H9 (cell line): ENCODE data around the gene KIF13A. TPM values are rescaled to one million over a fixed set of nuclear protein-coding genes. Genes with fewer than 3 reads are reported as not detected.

Experiments used
- DNase-seq: peaks from one replicate; pipeline ENCODE4 v3.0.0-alpha.2; 2017
- H2AFZ ChIP-seq: one replicate; pipeline ENCODE4 v1.6.1; 2013; ENCODE audit warnings: mild to moderate bottlenecking, low read length, control low read depth, moderate library complexity
- H2AK5ac ChIP-seq: 2 replicates; pipeline ENCODE4 v1.6.1; 2013; ENCODE audit warnings: low read length, control low read depth, mixed read lengths; ENCODE audit not compliant: insufficient read length
- H2BK120ac ChIP-seq: one replicate; pipeline ENCODE4 v1.6.1; 2013; ENCODE audit warnings: low read depth, mild to moderate bottlenecking, low read length, control low read depth, inconsistent platforms; ENCODE audit not compliant: poor library complexity, severe bottlenecking
- H2BK12ac ChIP-seq: 2 replicates; pipeline ENCODE4 v1.6.1; 2013; ENCODE audit warnings: low read length, control low read depth, mixed read lengths, low read depth; ENCODE audit not compliant: insufficient read length
- H2BK15ac ChIP-seq: 2 replicates; pipeline ENCODE4 v1.6.1; 2013; ENCODE audit warnings: low read depth, low read length, control low read depth
- H2BK20ac ChIP-seq: one replicate; pipeline ENCODE4 v1.6.1; 2013; ENCODE audit warnings: low read depth, mild to moderate bottlenecking, low read length, control low read depth, inconsistent platforms; ENCODE audit not compliant: poor library complexity, severe bottlenecking
- H2BK5ac ChIP-seq: 2 replicates; pipeline ENCODE4 v1.6.1; 2013; ENCODE audit warnings: low read length, control low read depth, mixed read lengths; ENCODE audit not compliant: insufficient read length
- H3K14ac ChIP-seq: 2 replicates; pipeline ENCODE4 v1.6.1; 2013; ENCODE audit warnings: low read length, control low read depth; ENCODE audit not compliant: insufficient read depth
- H3K18ac ChIP-seq: 2 replicates; pipeline ENCODE4 v1.6.1; 2013; ENCODE audit warnings: low read depth, mild to moderate bottlenecking, mixed read lengths, low read length, control low read depth; ENCODE audit not compliant: insufficient read length
- H3K23ac ChIP-seq: 2 replicates; pipeline ENCODE4 v1.6.1; 2013; ENCODE audit warnings: low read length, control low read depth, mixed read lengths, low read depth; ENCODE audit not compliant: insufficient read length
- H3K23me2 ChIP-seq: 2 replicates; pipeline ENCODE4 v1.6.1; 2013; ENCODE audit warnings: low read depth, mild to moderate bottlenecking, mixed read lengths, low read length, control low read depth; ENCODE audit not compliant: insufficient read length, poor library complexity, severe bottlenecking
- H3K27ac ChIP-seq: 2 replicates; pipeline ENCODE4 v1.5.1; 2013; ENCODE audit warnings: low read length, control low read depth, mixed read lengths, low read depth; ENCODE audit not compliant: insufficient read length
- H3K27me3 ChIP-seq: 2 replicates; pipeline ENCODE4 v1.6.1; 2013; ENCODE audit warnings: low read length, control low read depth, inconsistent platforms; ENCODE audit not compliant: insufficient read depth
- H3K4ac ChIP-seq: 2 replicates; pipeline ENCODE4 v1.6.1; 2013; ENCODE audit warnings: low read depth, mild to moderate bottlenecking, control low read depth, inconsistent platforms, low read length, moderate library complexity
- H3K4me1 ChIP-seq: 2 replicates; pipeline ENCODE4 v1.6.1; 2013; ENCODE audit warnings: low read length, control low read depth, inconsistent platforms; ENCODE audit not compliant: insufficient read depth
- H3K4me2 ChIP-seq: 2 replicates; pipeline ENCODE4 v1.6.1; 2013; ENCODE audit warnings: low read length, control low read depth, mixed read lengths; ENCODE audit not compliant: insufficient read length, insufficient read depth
- H3K56ac ChIP-seq: 2 replicates; pipeline ENCODE4 v1.6.1; 2013; ENCODE audit warnings: low read depth, mild to moderate bottlenecking, mixed read lengths, low read length, control low read depth; ENCODE audit not compliant: insufficient read length
- H3K79me1 ChIP-seq: 2 replicates; pipeline ENCODE4 v1.6.1; 2013; ENCODE audit warnings: low read depth, mild to moderate bottlenecking, moderate library complexity, low read length, control low read depth, inconsistent platforms; ENCODE audit not compliant: insufficient read depth, poor library complexity, severe bottlenecking
- H3K79me2 ChIP-seq: 2 replicates; pipeline ENCODE4 v1.6.1; 2013; ENCODE audit warnings: low read length, control low read depth, inconsistent platforms; ENCODE audit not compliant: insufficient read depth
- H3K9ac ChIP-seq: 2 replicates; pipeline ENCODE4 v1.6.1; 2013; ENCODE audit warnings: low read length, control low read depth, mixed read lengths; ENCODE audit not compliant: insufficient read length; ENCODE audit errors: extremely low read depth
- H3K9me3 ChIP-seq: one replicate; pipeline ENCODE4 v1.6.1; 2013; ENCODE audit warnings: low read depth, low read length, inconsistent platforms; ENCODE audit not compliant: control insufficient read depth
- H3T11ph ChIP-seq: one replicate; pipeline ENCODE4 v1.6.1; 2013; ENCODE audit warnings: mild to moderate bottlenecking, low read length, control low read depth, inconsistent platforms
- H4K20me1 ChIP-seq: one replicate; pipeline ENCODE4 v1.6.1; 2013; ENCODE audit not compliant: control insufficient read depth, insufficient read length, insufficient read depth
- H4K5ac ChIP-seq: 2 replicates; pipeline ENCODE4 v1.6.1; 2013; ENCODE audit warnings: low read depth, mild to moderate bottlenecking, mixed read lengths, low read length, control low read depth; ENCODE audit not compliant: insufficient read length
- H4K8ac ChIP-seq: replicated peaks from 2 replicates; pipeline ENCODE4 v1.6.1; 2013; ENCODE audit warnings: low read length, control low read depth, mixed read lengths, low read depth; ENCODE audit not compliant: insufficient read length
- H4K91ac ChIP-seq: 2 replicates; pipeline ENCODE4 v1.6.1; 2013; ENCODE audit warnings: low read depth, mild to moderate bottlenecking, moderate library complexity, mixed read lengths, low read length, control low read depth; ENCODE audit not compliant: insufficient read length
- H3K27ac Mint-ChIP-seq, 3 experiments: 2 replicates in 2 of 3; 3 replicates in 1 of 3; pipeline ENCODE4 v1.8.0; 2020 to 2021; ENCODE audit warnings: mixed read lengths in 3 of 3, mild to moderate bottlenecking in 1 of 3, moderate library complexity in 1 of 3
- H3K27me3 Mint-ChIP-seq: 2 replicates; pipeline ENCODE4 v1.8.0; 2021; ENCODE audit warnings: low read depth, mild to moderate bottlenecking, moderate library complexity, mixed read lengths
- H3K36me3 Mint-ChIP-seq, 3 experiments: 2 replicates in 2 of 3; 3 replicates in 1 of 3; pipeline ENCODE4 v1.8.0; 2020 to 2021; ENCODE audit warnings: low read depth in 3 of 3, mixed read lengths in 3 of 3; ENCODE audit not compliant: insufficient read depth in 1 of 3
- H3K4me1 Mint-ChIP-seq, 2 experiments: 2 replicates each; pipeline ENCODE4 v1.8.0; 2020; ENCODE audit warnings: mixed read lengths in 2 of 2
- H3K4me3 Mint-ChIP-seq, 2 experiments: 2 replicates in 1 of 2; 3 replicates in 1 of 2; pipeline ENCODE4 v1.8.0; 2020 to 2021; ENCODE audit warnings: mild to moderate bottlenecking in 2 of 2, mixed read lengths in 2 of 2, moderate library complexity in 1 of 2
- H3K9me3 Mint-ChIP-seq, 2 experiments: 2 replicates in 1 of 2; 3 replicates in 1 of 2; pipeline ENCODE4 v1.8.0; 2020; ENCODE audit warnings: mild to moderate bottlenecking in 2 of 2, mixed read lengths in 2 of 2, moderate library complexity in 1 of 2
- CTCF ChIP-seq: fragments of 200-600 bp; sonication (generic); conservative IDR thresholded peaks from 3 replicates; pipeline ENCODE4 v1.8.0; 2021; ENCODE audit warnings: antibody characterized with exemption, mild to moderate bottlenecking
- WGBS: extraction: QIAGEN DNeasy Blood & Tissue Kit; methylation state at CpG from one replicate; pipeline ENCODE4 v1.1.7; 2013; ENCODE audit warnings: missing lambda C conversion rate, low lambda C conversion rate, mixed read lengths; ENCODE audit not compliant: insufficient read length; ENCODE audit errors: extremely low coverage; 5-methylcytosine and 5-hydroxymethylcytosine counted together
- total RNA-seq: library from RNA; stranded (reverse); gene quantifications from 2 replicates; pipeline ENCODE4 v1.2.1, GENCODE V29; 2021

The KIF13A gene
- total RNA-seq, 1 experiment from 2014 or later, result 38.2 TPM

- H3K4me2 ChIP-seq, result no peak overlapping the region
- no peak overlapping the region for H3K27ac ChIP-seq
- H2AFZ ChIP-seq, result no peak overlapping the region
- no peaks in the 10 kb centered on the region for H3K27me3 ChIP-seq
- Mint-ChIP-seq H3K4me1 (peaks cover 15 to 16% of the 10 kb centered on the region in 2 experiments), H3K4me3 (no peak overlapping the region), H3K27ac (no peak overlapping the region), H3K27me3 (no peaks in the 10 kb centered on the region), H3K9me3 (no peaks in the 10 kb centered on the region; a peak in 3 of 5 replicates), H3K36me3 (no peaks in the 10 kb centered on the region; a peak in 1 of 7 replicates)
- no peak overlapping the region for H2BK12ac ChIP-seq
- no peak overlapping the region for H4K8ac ChIP-seq
- no peak overlapping the region for H4K5ac ChIP-seq
- no peak overlapping the region for H4K91ac ChIP-seq
- no peaks in the 10 kb centered on the region; the same call in 1 of the 2 replicates for H3K4me1 ChIP-seq
- no peak overlapping the region for H2BK15ac ChIP-seq
- no peaks in the 10 kb centered on the region for H4K20me1 ChIP-seq
- H3K4ac ChIP-seq, result no peak overlapping the region
- WGBS, result no CpG with 5 or more reads among the region's 2 CpGs
- no peak overlapping the region for H3T11ph ChIP-seq
- H3K79me1 ChIP-seq, result no peaks in the 10 kb centered on the region
- H3K18ac ChIP-seq, result no peak overlapping the region
- H3K23ac ChIP-seq, result no peak overlapping the region
- no peak for DNase-seq
- H3K9me3 ChIP-seq, result no peaks in the 10 kb centered on the region
- H3K79me2 ChIP-seq, result peaks cover 11% of the 10 kb centered on the region; the same call in 1 of the 2 replicates
- H3K23me2 ChIP-seq, result no peaks in the 10 kb centered on the region
- H3K9ac ChIP-seq, result no peak overlapping the region
- no peak overlapping the region for H2AK5ac ChIP-seq
- no peak overlapping the region for H2BK20ac ChIP-seq
- no peak for TF ChIP-seq CTCF
- H2BK5ac ChIP-seq, result no peak overlapping the region
- H3K14ac ChIP-seq, result no peak overlapping the region
- H3K56ac ChIP-seq, result no peak overlapping the region
- no peak overlapping the region for H2BK120ac ChIP-seq
Measured at GRCh38 chr6:17709476-17709875, 278.0 kb downstream of the KIF13A start.

Other genes starting within 250 kb of the KIF13A start
- 1.0 and 1.5 TPM in 2 replicates for gene NHLRC1, start 135.0 kb upstream of the KIF13A start, total RNA-seq
- 13.0 and 13.3 TPM in 2 replicates for gene TPMT, start 167.4 kb upstream of the KIF13A start, total RNA-seq
- gene KDM1B, start 167.8 kb upstream of the KIF13A start, total RNA-seq, result 5.2 and 5.4 TPM in 2 replicates